ENCODE measurements around the gene FUT4. TPM values are rescaled to one million over a fixed set of nuclear protein-coding genes. Genes with fewer than 3 reads are reported as not detected.

The FUT4 gene
- total and polyA plus RNA-seq, 10 of the 15 experiments (the other 5 are each of a cell fraction or from before 2014, with no cell fraction given) = 0.68 to 9.1 (median 2.3) TPM

GRCh38 chr11:94543695-94544645 lies at the start of gene FUT4 (continued):
- TF ChIP-seq ZBTB11 (CRISPR knock-in tag; IDR thresholded peaks at IDR 0.05) (no peak), RELA (IDR thresholded peaks at IDR 0.05; ENCODE audit: borderline replicate concordance, partially characterized antibody) (no peak), PBX3 (IDR thresholded peaks at IDR 0.05; ENCODE audit: insufficient replicate concordance, low read depth, low read length) (no peak), MTA2 (IDR thresholded peaks at IDR 0.05; ENCODE audit: low read depth) (no peak), FOXK2 (IDR thresholded peaks at IDR 0.05) (no peak), CEBPZ (IDR thresholded peaks at IDR 0.05; ENCODE audit: low read depth, low read length) (no peak), SKIL (IDR thresholded peaks at IDR 0.05; ENCODE audit: low read depth, poor library complexity, severe bottlenecking) (no peak), REST (IDR thresholded peaks at IDR 0.05; ENCODE audit: low read depth, low read length) (no peak), E2F4 (IDR thresholded peaks at IDR 0.05; ENCODE audit: low read depth, low read length) (no peak), GABPA (IDR thresholded peaks at IDR 0.05; ENCODE audit: low read depth) (0 out of 2 replicates have a peak, but pooled peaks have one; percentile 26), BMI1 (IDR thresholded peaks at IDR 0.05; ENCODE audit: borderline replicate concordance) (no peak), YBX1 (IDR thresholded peaks at IDR 0.05) (no peak)
